ENCODE results near the gene C5orf46.

Gene C5orf46

DNA sequence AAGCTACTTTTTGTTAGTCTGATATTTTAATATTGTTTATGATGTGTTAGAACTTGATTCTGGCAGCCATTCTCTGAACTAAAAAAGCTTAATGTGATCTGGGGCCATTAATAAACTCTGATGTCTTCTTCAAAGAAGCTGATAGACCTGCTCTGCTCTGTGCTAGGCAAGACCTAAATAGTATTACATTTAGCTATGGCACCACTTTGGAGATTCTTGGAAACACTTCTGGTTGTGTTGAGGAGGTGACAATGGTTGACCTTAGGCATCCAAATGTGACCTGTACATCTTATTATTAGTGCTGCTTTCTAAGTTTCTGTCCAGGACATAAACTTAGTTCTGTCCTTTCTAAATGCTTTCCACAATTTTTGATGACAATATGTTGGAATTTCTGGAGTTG lies 49.5 kb downstream of the C5orf46 start:
- DNase-seq = no peak

DNA sequence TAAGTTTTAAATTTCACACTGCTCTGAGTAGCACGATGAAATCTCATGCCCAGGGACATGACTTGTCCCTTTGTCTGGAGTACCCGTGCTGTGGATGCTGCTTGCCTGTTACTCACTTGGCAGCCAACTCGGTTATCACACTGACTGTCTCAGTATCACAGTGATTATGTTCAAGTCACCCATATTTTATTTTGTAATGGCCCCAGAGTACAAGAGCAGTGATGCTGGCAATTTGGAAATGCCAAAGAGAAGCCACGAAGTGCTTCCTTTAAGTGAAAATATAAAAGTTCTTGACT lies 50.6 kb downstream of the C5orf46 start:
- DNase-seq = no peak

DNA sequence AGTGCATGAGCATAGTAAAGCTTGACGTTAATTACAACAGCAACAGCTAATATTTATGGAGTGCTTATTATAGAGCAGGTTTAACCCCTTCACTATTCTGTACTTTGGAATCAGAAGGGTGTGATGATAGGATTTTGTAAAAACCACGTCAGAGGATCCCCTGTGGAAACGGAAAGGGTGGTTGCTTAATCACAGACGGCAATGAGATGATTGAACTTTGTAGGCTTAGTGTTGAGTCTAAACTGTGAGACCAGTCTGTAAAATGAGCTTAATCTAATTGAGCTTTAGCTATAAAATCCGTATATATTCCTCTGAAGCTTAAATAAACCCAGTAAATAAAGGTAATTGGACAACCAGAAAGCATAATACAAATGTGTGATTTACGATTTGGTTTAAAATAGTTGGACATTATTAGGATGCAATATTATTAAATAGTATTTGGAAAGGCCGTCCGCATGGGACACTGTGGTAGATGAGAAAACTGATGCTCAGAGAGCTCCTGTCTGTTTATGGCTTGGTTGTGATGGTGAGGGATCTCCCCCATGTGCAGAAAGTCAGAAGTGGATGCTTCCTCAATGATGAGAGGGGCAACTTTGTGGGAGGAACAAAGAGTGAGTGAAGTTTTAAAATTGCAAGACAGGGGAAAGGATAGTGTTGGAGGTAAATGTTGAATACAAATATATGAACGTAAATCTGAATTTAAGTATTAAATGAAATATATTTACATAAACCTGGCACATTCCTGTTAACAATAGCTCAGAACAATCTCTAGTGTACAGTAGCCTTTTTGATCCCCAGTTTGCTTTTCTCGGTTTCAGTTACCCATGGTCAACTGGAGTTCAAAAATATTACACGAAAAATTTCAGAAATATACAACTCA lies 51.2 kb downstream of the C5orf46 start:
- no peak for DNase-seq

DNA sequence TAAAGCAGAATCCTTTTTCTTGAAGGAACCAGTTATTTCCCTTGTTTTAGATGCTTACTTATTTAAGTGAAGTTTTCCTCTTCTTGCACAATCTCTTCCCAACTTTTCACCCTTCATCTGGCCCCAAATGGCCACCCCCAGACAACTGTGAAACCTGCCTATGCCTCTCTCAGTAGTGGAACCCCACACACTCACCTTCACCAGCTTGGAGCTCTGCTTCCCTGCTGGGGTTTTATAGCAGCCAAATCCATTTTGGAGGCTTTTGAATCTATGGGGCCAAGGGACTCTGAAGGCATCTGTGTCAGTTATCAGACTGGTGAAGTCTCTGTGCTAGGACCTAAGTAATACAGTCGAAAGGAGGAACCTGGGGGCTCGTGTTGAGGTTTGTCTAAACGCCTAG lies 52.0 kb downstream of the C5orf46 start:
- DNase-seq = no peak

DNA sequence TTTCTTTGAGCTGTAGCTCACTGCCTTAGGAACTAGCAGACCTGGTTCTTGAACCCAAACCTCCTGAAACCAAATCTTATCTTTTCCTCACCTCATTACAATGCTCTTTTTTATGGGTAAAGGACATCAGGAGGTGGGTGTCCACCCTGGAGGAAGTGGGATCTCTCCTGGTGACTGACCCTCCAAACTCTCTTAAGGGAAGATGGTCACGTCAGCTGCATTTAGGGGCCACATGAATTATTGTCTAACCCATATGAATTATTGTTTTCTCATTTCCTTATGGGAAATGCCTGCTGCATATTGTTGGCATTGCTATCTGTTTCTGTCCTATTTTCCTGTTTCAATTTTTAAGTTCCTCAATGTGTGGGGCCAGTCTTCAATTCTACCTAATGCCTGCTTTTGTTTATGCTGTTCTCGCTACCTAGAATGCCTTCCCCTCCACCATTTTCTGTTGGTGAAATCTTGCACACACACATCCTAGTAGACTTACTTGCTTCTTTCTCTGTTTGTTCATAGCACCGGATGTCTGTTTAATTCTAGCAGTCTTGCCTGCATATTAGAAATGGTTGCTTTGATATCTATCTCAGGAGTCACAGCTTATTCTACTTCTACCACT lies 52.9 kb downstream of the C5orf46 start:
- no peak for DNase-seq

DNA sequence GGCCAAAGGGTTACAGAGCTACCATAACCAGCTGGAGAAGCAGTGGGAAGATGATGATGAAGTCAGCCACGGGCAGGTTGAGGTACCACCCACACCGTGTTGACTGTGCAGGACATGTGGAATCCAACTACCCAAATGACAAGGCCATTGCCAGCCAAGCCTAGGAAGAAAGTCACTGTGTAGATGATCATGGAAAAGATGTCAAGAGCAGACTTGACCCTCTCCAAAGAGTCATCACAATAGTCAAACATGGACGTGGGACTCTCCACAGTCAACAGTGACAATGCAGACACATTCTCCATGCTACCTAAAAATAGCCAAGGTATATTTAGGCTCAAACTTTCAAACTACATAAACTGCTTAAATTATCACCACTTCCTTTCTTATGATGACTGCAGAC lies 54.0 kb downstream of the C5orf46 start:
- no peak for DNase-seq

DNA sequence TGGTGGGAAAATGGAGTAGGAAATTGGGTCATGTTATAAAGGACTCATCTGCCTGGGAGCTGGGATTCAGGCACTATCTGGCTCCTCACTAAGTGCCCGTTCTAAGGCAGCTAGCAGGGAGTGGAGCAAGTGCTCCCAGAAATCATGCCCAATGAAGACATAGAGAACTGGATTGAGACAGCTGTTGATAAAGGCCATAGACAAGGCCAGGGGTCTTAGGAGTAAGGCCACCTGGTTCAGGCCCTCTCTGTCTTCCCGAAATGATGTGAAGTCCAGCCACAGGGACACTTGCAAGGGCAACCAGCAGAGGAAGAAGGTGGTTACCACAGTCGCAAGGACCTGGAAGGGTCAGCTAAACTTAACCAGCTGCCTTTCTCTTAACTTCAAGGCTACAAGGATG lies 54.8 kb downstream of the C5orf46 start:
- no peak for DNase-seq

DNA sequence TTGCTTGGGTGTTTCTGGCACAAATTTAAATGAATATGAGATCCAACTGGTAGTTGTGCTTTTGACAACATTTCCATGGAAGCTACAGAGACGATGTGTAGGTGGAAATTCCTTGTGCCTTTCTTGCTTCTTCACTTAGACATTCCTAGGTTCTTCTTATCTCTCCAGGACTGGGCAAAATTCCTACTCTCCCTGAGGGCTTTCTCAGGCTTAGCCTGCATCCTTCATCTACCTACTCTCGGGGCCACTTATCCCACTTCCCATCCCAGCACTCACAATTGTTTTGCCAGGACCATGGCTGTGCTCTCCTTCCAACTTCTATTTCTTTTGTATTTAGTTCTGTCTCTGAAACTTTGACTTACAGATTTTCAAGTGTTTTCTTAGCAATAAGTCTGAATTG lies 57.1 kb downstream of the C5orf46 start:
- no peak for DNase-seq

DNA sequence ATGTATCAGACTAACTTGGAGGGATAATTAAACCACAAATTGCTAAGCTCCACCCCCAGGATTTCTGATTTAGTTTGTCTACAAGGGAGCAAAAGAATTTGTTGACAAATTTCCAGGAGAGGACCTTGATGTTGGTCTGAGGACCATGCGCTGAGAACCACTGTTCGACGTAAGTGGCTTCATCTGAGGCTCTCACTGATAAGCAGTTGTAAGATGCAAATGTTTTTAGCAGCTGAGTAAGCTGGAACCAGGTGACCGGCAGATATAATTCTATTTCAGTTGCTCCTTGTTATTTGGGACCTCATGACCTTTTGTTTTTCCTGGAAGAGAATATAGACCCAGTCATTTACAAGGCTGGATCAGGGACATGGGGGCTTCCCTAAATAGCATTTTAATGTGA lies 60.7 kb downstream of the C5orf46 start:
- DNase-seq = no peak

DNA sequence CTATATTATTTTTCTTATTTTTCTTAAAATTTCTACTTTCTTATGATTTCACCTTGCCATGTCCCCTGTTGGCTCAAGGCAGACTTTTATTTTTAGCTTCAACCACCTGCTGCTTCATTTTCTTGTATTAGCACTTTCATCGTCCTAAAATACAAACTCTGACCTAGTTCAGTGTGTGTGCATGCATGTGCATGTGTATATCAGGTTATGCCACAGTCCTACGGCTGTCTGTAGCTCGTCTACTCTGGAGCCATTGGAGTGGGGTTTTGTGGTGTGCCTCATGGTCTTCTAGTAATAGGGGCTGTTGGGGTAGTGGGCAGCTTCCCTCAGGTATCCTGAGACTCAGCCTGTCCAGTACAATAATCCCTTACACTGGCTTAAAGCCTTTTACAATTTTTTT lies 61.5 kb downstream of the C5orf46 start:
- DNase-seq = no peak

DNA sequence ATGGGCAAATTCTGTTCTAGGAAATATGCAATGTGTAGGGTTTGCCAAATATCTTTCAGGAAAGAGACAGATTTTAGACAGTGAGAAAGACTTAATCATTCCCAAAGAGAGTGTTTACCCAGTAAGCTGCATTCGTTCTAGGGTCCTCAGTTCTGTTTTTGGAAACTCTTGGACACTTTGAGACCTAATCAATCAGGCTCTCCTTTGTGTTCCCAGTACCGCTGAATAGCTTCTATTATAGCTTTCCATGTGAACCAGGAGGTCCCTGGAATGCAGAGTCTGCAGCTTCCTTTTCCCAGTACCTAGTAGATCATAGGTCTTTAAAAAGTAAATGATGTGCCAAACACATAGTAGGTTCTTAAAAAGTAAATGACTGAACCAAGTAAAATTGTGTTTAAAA lies 63.5 kb downstream of the C5orf46 start:
- no peak for DNase-seq

Data from stimulated activated CD4-positive, alpha-beta T cell treated with anti-CD3 and anti-CD28 coated beads, Interleukin-2, amount 100 ng/mL, for 48 hours (primary cell).